ENCODE data around the gene BOLA3.
A peak's percentile ranks its signal among the peaks of the same experiment; 100 is the strongest.
"Not testable (repeated sequence)": the region's sequence is repeated elsewhere in the genome, so short reads cannot be mapped to it uniquely, and the experiment has no call there.

Gene BOLA3, protein sequence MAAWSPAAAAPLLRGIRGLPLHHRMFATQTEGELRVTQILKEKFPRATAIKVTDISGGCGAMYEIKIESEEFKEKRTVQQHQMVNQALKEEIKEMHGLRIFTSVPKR

DNA sequence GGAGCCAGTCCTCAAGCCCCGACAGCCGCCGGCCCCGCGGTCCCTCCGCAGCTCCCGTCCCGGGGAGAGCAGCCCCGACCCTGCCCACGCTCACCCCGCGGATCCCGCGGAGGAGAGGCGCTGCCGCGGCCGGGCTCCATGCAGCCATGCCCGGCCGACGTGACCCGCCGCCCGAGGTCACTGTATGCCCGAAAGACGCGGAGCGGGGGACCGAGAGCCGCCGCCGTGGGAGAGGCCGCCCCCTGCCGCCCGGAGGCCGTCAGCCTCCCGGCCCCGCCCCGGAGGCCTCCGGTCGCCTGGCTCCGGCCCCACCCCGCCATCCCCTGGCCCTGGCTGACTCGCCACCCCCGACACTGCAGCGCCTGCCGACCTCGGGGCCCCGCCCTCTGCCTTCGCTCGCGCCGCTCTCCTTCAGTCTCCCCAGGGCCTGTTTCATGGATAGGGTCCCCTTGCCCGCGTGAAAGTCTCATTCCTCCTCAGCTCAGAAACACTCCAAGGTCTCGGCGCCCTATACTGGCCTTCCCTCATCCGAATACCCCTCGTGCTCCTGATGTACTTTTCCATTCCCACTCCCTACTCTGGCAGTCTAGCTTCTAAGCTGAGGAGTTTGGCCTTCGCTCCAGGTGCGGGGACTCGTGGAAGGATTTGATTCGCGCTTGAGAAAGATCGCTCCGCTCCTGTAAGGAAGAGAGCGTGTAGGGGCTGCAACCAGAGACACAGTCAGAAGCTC, at the start of gene BOLA3:
Gene BOLA3, minus strand, starts transcription at position 186 of the 730 bp plus-strand sequence. Its CDS starts 38 bp downstream, at position 148.
- peak; percentile 90 to 97 (median 94) for DNase-seq

- no peak for DNase-seq
These were observed 49.3 kb upstream of the BOLA3 start for GRCh38 chr2:74197049-74197448.

GRCh38 chr2:74194799-74195198, 47.1 kb upstream of the BOLA3 start:
- no peak for DNase-seq

DNA sequence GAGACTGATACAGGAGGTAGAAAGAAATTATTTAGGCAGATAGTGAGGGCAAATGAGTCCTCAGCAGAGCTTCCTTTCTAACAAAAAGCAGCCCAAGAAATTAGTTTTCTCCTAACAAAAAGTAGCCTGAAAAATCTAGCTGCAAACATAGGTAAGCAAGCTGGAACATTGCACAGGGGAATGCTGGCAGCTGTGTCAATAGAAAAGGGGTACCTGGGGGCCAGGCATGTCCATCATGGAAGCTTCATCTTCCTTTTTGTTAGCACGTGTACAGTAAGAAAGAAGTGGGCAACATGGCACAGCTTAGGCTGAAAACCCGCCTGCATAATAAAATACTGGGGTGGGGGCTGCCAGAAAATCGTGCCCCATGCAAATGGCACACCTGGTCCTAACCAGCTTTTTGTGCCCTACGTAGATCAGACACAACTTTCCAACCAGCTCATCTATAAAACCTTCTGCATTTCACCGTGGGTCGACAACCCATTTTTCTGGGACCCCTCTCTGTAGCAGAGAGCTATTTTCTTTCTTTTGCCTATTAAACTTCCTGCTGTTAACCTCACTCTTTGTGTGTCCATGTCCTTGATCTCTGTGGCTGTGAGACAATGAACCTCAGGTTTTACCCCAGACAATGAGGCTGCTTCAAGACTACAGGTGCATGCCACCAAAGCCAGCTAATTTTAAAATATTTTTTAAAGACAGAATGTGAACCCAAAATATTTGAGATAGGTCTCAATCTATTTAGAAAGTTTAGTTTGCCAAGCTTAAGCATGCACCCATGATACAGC, 44.1 kb upstream of the BOLA3 start:
- no peak for DNase-seq

DNA sequence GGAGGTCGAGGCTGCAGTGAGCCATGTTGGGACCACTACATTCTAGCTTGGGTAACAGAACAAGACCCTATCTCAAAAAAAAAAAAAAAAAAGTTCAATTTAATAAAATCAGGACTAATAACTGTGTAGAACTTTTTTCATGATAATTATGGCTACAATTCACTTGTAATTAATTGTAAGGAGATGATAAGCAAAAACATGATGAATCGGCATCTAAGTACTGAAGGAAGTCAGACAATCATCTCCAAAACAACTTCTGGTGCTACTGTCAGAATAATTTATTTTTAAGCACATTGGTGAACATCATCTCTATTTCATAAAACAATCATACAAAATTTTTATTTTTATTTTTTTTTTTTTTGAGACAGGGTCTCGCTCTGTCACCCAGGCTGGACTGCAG, 41.0 kb upstream of the BOLA3 start:
- peak in 1 of 3 donors; percentile 17 for DNase-seq

DNA sequence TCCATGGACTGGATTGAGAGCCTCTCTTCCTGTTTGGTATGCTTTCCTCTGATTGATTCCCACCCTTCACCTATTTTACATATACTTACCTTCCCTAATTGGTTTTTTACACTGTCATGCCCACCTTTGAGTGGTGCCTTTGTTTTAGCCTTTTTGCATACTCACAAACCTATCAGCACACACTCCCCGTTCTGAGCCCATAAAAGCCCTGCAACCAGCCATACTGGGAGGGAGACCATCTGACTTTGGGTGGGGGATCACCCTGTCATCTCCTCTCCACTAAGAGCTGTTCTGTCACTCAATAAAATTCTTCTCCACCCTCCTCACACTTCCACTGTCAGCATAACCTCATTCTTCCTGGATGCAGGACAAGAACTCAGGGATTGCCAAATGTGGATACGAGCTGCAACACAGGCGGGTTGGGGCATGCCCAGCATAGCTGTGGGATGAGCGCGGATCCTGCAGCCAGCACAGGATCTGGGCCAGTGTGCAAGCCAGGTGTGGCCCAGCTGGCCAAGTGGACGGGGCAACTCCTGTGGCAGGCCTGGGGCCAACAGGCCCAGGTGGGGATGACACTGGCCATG, 40.4 kb upstream of the BOLA3 start:
- peak in 1 of 3 donors; percentile 17 for DNase-seq

DNA sequence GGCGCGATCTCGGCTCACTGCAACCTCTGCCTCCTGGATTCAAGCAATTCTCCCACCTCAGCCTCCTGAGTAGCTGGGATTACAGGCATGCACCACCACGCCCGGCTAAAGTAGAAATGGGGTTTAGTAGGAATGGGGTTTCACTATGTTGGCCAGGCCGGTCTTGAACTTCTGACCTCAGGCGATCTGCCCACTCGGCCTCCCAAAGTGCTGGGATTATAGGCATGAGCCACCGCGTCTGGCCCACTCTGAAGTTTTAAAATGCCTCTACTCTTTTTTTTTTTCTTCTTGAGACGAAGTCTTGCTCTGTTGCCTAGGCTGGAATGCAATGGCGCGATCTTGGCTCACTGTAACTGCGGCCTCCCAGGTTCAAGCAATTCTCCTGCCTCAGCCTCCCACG, 39.0 kb upstream of the BOLA3 start:
- DNase-seq = not testable (repeated sequence)

DNA sequence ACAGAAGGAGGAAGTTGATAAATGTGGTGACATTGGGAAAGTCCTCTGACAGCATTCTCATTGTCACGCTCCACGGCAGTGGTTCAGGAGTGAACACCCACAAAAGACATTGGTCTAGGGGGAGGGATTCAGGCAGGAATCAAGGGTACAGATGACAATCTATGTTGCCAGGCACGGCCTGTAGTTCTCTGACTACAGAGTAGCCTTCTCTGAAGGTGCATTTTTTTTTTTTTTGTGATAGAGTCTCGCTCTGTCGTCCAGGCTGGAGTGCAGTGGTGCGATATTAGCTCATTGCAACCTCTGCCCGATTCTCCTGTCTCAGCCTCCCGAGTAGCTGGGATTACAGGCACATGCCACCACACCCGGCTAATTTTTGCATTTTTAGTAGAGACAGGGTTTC, 38.3 kb upstream of the BOLA3 start:
- peak; percentile 91 to 99 (median 97) for DNase-seq

DNA sequence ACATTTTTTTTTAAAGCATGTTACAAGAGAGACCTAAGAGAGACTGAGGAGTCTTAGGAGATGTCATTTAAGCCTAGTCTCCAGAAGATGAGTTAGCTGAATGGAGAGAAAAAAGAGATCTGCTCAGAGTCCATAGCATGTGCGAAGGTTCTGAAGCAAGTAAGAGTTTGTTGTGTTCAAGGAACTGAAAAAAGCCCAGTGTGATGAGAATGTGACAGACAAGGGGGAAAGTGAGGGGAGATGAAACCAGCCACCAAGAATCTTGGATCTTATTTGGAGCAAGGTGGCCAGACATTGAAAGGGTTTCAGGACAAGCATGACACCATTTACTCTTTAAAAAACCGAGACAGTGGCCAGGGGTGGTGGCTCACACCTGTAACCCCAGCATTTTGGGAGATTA, 36.2 kb upstream of the BOLA3 start:
- DNase-seq = no peak

GRCh38 chr2:74181739-74182138, 34.0 kb upstream of the BOLA3 start:
- DNase-seq = peak; percentile 93 to 98 (median 96)

DNA sequence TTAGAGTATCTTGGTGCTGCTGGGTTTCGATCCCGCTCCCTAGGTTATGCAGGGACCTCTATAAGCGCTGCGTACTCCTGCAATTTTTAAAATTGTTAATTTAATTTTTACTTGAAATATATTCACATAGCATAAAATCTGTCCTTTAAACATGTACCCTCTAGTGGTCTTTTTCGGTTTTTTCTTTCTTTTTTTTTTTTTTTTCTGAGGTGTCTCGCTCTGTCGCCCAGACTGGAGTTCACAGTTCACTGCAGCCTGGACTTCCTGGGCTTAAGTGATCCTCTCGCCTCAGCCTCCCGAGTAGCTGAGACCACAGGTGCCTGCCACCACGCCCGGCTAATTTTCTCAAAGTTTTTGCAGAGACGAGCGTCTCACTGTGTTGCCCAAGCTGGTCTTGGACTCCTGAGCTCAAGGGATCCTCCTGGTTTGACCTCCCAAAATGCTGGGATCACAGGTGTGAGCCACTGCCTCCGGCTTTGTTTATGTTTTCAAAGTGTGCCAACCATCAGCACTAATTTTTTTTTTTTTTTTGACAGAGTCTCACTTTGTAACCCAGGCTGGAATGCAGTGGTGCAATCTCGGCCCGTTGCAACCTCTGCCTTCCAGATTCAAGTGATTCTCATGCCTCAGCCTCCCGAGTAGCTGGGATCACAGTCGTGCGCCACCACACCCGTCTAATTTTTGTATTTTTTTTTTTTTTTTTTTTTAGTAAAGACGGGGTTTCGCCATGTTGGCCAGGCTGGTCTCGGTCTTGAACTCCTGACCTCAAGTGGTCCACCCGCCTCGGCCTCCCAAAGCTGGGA, 31.6 kb upstream of the BOLA3 start:
- no peak for DNase-seq

GRCh38 chr2:74178211-74179062, 30.7 kb upstream of the BOLA3 start, which contains the start of gene MOB1A:
Gene MOB1A (minus strand): TSS chr2:74178879. CDS start chr2:74178674, 205 bp downstream.
- DNase-seq = peak; percentile 99 to 100 (median 100)

DNA sequence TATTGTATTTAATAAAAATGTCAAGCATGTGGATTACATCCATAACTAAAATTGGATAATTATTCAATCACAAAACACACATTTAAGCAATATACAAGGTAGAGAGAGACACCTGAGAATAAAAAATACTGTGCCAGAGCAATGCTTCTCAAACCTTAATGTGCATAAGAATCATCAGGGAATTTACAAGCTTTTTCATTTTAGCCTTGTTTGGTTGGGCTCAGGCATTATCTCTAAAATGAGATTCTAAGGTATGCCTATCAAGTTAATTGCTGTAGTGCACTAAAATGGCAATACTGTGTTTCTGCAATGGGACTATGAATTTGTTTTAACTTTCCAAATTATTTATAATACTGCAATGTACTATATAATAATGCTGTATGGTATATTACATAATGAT, 30.0 kb upstream of the BOLA3 start:
- DNase-seq = no peak

DNA sequence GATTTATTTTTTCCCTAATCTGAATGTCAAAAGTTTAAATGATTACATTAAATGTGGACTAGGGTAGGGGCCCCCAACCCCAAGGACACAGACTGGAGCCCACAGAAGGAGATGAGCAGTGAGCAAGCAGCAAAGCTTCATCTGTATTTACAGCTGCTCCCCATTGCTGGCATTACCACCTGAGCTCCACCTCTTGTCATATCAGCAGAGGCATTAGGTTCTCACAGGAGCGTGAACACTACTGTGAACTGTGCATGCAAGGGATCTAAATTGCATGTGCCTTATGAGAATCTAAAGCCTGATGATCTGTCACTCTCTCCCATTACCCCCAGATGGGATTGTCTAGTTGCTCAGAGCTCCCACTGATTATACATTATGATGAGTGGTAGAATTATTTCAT, 27.2 kb upstream of the BOLA3 start:
- no peak for DNase-seq

DNA sequence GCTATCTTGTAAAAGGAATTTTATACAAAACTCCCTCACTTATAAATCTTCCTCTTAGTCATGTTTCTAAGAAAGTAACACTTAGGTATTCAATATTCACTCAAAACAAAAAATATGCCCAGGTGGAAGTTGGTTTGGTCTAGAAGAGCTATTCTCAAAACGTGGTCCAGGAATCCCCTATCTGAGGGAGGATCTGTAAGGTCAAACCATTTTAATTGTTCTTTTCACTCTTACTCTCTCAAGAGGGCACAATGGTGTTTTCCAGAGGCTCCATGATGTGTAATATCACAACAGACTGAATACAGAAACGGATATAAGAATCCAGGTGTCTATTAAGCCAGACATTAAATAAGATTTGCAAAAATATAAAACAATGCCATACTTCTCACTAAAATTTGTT, 21.0 kb upstream of the BOLA3 start:
- no peak for DNase-seq

- no peak for DNase-seq
These were observed 17.0 kb upstream of the BOLA3 start for GRCh38 chr2:74164761-74165160.

- no peak for DNase-seq
These were observed 15.2 kb upstream of the BOLA3 start for GRCh38 chr2:74162951-74163350.

GRCh38 chr2:74155830-74156229, 8.1 kb upstream of the BOLA3 start:
- no peak for DNase-seq

DNA sequence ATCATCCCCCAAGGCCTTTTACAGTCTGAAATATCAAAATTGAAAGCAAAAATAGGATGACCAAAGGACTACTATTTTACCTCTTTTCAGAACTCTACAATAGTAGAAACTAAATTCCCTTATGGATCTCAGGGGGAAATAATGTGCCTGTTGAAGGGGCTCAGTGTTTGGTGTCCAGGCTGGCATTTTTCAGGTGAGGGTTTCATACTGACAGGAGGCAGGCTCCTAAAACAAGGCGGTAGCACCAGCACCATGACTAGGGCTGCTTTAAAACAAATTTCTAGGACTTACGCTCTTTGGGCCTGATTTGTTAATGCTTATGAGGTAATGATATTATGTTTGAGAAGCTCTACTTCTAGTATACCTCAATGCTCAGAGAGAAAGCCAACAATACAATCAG, 5.2 kb upstream of the BOLA3 start:
- no peak for DNase-seq

DNA sequence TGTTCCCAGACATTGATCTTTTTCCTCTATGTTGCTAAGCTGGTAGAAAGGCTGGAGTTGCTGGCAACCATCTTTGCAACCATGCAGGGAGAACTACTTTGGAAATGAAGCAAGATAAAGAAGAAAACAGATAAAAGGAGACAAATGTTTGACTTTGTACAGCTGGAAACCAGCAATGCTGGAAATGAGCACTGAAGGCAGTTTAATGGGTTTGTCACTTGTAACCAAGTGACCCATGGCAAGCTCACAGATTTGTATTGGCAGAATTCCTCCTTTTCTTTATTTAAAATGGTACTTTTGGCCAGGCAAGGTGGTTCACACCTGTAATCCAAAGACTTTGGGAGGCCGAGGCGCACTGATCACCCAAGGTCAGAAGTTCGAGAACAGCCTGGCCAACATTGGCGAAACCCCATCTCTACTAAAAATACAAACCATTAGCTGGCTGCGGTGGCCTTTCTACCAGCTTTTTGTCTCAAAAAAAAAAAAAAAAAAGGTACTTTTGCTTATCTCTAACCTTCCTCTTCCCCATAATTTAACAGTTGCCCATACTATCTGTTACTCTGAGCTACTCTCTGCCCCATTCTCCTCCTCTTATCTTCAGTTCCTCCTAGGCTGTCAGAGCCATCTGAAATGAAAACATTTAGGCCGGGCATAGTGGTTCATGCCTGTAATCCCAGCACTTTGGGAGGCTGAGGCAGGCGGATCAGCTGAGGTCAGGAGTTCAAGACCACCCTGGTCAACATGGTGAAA, 2.0 kb upstream of the BOLA3 start:
- DNase-seq = no peak

- DNase-seq = no peak
These were observed 1.5 kb upstream of the BOLA3 start for GRCh38 chr2:74149247-74149525.
